Left renal cortex interstitium (tissue), 4 donors: ENCODE measurements around the gene PLD6. TPM values are rescaled to one million over a fixed set of nuclear protein-coding genes. Genes with fewer than 3 reads are reported as not detected.
A peak's percentile ranks its signal among the peaks of the same experiment; 100 is the strongest.
"Not testable (repeated sequence)": the region's sequence is repeated elsewhere in the genome, so short reads cannot be mapped to it uniquely, and the experiment has no call there.

ENCODE experiments used
- DNase-seq, 4 donors: peaks; one replicate each; pipeline ENCODE4 v3.0.0-alpha.2; 2013; ENCODE audit warnings: low read depth in 4 of 4, low spot score in 2 of 4, missing footprints in 1 of 4
- polyA plus RNA-seq, 4 donors: library from polyadenylated mRNA; unstranded; fragments of 120-200 nt; gene quantifications; one replicate each; pipeline ENCODE4 v1.2.1, GENCODE V29; 2013; ENCODE audit not compliant: insufficient read length in 4 of 4

Gene PLD6
- polyA plus RNA-seq, result 1 to 10 TPM; 3.3 to 5.5 (median 4.4) TPM

- DNase-seq, result peak in 1 of 4 donors; percentile 41
These were observed at the start of gene PLD6 for GRCh38 chr17:17206124-17206912. PLD6 (minus strand) TSS chr17:17206333; CDS start chr17:17206286, 47 bp downstream.

- DNase-seq, result not testable (repeated sequence)
These were observed 49.6 kb upstream of the PLD6 start for GRCh38 chr17:17255689-17256088.

- no peak for DNase-seq
These were observed 47.9 kb upstream of the PLD6 start for GRCh38 chr17:17254036-17254435.

GRCh38 chr17:17253406-17253805, 47.3 kb upstream of the PLD6 start:
- no peak for DNase-seq

- no peak for DNase-seq
These were observed 46.1 kb upstream of the PLD6 start for GRCh38 chr17:17252149-17252661.

GRCh38 chr17:17246879-17247278, 40.7 kb upstream of the PLD6 start:
- DNase-seq, result no peak

- no peak for DNase-seq
These were observed 37.0 kb upstream of the PLD6 start for GRCh38 chr17:17243163-17243562.

GRCh38 chr17:17242246-17242645, 36.1 kb upstream of the PLD6 start:
- DNase-seq, result no peak

- DNase-seq, result no peak
These were observed 35.5 kb upstream of the PLD6 start for GRCh38 chr17:17241656-17242055.

- no peak for DNase-seq
These were observed 33.7 kb upstream of the PLD6 start for GRCh38 chr17:17239832-17240231.

- peak; percentile 78 to 97 (median 88) for DNase-seq
These were observed 31.1 kb upstream of the PLD6 start, which contains the start of gene FLCN for GRCh38 chr17:17237026-17237799. FLCN (minus strand) TSS chr17:17237168; CDS start chr17:17228137, 9,031 bp downstream.

GRCh38 chr17:17236295-17237025, 30.3 kb upstream of the PLD6 start:
- DNase-seq, result peak in 2 of 4 donors; percentile 13 to 15

GRCh38 chr17:17235212-17236174, 29.4 kb upstream of the PLD6 start:
- DNase-seq, result no peak

- DNase-seq, result no peak
These were observed 26.1 kb upstream of the PLD6 start for GRCh38 chr17:17232303-17232621.

- no peak for DNase-seq
These were observed 25.6 kb upstream of the PLD6 start for GRCh38 chr17:17231621-17232302.

- no peak for DNase-seq
These were observed 23.6 kb upstream of the PLD6 start for GRCh38 chr17:17229416-17230384.

GRCh38 chr17:17228521-17229279, 22.6 kb upstream of the PLD6 start:
- DNase-seq, result no peak
